H9 (cell line): ENCODE data around the gene PGS1. TPM values are rescaled to one million over a fixed set of nuclear protein-coding genes. Genes with fewer than 3 reads are reported as not detected.
A peak's percentile ranks its signal among the peaks of the same experiment; 100 is the strongest.

ENCODE experiments used
- DNase-seq: peaks from one replicate; pipeline ENCODE4 v3.0.0-alpha.2; 2017
- H2AFZ ChIP-seq: one replicate; pipeline ENCODE4 v1.6.1; 2013; ENCODE audit warnings: mild to moderate bottlenecking, low read length, control low read depth, moderate library complexity
- H2AK5ac ChIP-seq: 2 replicates; pipeline ENCODE4 v1.6.1; 2013; ENCODE audit warnings: low read length, control low read depth, mixed read lengths; ENCODE audit not compliant: insufficient read length
- H2BK120ac ChIP-seq: one replicate; pipeline ENCODE4 v1.6.1; 2013; ENCODE audit warnings: low read depth, mild to moderate bottlenecking, low read length, control low read depth, inconsistent platforms; ENCODE audit not compliant: poor library complexity, severe bottlenecking
- H2BK12ac ChIP-seq: 2 replicates; pipeline ENCODE4 v1.6.1; 2013; ENCODE audit warnings: low read length, control low read depth, mixed read lengths, low read depth; ENCODE audit not compliant: insufficient read length
- H2BK15ac ChIP-seq: 2 replicates; pipeline ENCODE4 v1.6.1; 2013; ENCODE audit warnings: low read depth, low read length, control low read depth
- H2BK20ac ChIP-seq: one replicate; pipeline ENCODE4 v1.6.1; 2013; ENCODE audit warnings: low read depth, mild to moderate bottlenecking, low read length, control low read depth, inconsistent platforms; ENCODE audit not compliant: poor library complexity, severe bottlenecking
- H2BK5ac ChIP-seq: 2 replicates; pipeline ENCODE4 v1.6.1; 2013; ENCODE audit warnings: low read length, control low read depth, mixed read lengths; ENCODE audit not compliant: insufficient read length
- H3K14ac ChIP-seq: 2 replicates; pipeline ENCODE4 v1.6.1; 2013; ENCODE audit warnings: low read length, control low read depth; ENCODE audit not compliant: insufficient read depth
- H3K18ac ChIP-seq: 2 replicates; pipeline ENCODE4 v1.6.1; 2013; ENCODE audit warnings: low read depth, mild to moderate bottlenecking, mixed read lengths, low read length, control low read depth; ENCODE audit not compliant: insufficient read length
- H3K23ac ChIP-seq: 2 replicates; pipeline ENCODE4 v1.6.1; 2013; ENCODE audit warnings: low read length, control low read depth, mixed read lengths, low read depth; ENCODE audit not compliant: insufficient read length
- H3K23me2 ChIP-seq: 2 replicates; pipeline ENCODE4 v1.6.1; 2013; ENCODE audit warnings: low read depth, mild to moderate bottlenecking, mixed read lengths, low read length, control low read depth; ENCODE audit not compliant: insufficient read length, poor library complexity, severe bottlenecking
- H3K27ac ChIP-seq: 2 replicates; pipeline ENCODE4 v1.5.1; 2013; ENCODE audit warnings: low read length, control low read depth, mixed read lengths, low read depth; ENCODE audit not compliant: insufficient read length
- H3K27me3 ChIP-seq: 2 replicates; pipeline ENCODE4 v1.6.1; 2013; ENCODE audit warnings: low read length, control low read depth, inconsistent platforms; ENCODE audit not compliant: insufficient read depth
- H3K4ac ChIP-seq: 2 replicates; pipeline ENCODE4 v1.6.1; 2013; ENCODE audit warnings: low read depth, mild to moderate bottlenecking, control low read depth, inconsistent platforms, low read length, moderate library complexity
- H3K4me1 ChIP-seq: 2 replicates; pipeline ENCODE4 v1.6.1; 2013; ENCODE audit warnings: low read length, control low read depth, inconsistent platforms; ENCODE audit not compliant: insufficient read depth
- H3K4me2 ChIP-seq: 2 replicates; pipeline ENCODE4 v1.6.1; 2013; ENCODE audit warnings: low read length, control low read depth, mixed read lengths; ENCODE audit not compliant: insufficient read length, insufficient read depth
- H3K56ac ChIP-seq: 2 replicates; pipeline ENCODE4 v1.6.1; 2013; ENCODE audit warnings: low read depth, mild to moderate bottlenecking, mixed read lengths, low read length, control low read depth; ENCODE audit not compliant: insufficient read length
- H3K79me1 ChIP-seq: 2 replicates; pipeline ENCODE4 v1.6.1; 2013; ENCODE audit warnings: low read depth, mild to moderate bottlenecking, moderate library complexity, low read length, control low read depth, inconsistent platforms; ENCODE audit not compliant: insufficient read depth, poor library complexity, severe bottlenecking
- H3K79me2 ChIP-seq: 2 replicates; pipeline ENCODE4 v1.6.1; 2013; ENCODE audit warnings: low read length, control low read depth, inconsistent platforms; ENCODE audit not compliant: insufficient read depth
- H3K9ac ChIP-seq: 2 replicates; pipeline ENCODE4 v1.6.1; 2013; ENCODE audit warnings: low read length, control low read depth, mixed read lengths; ENCODE audit not compliant: insufficient read length; ENCODE audit errors: extremely low read depth
- H3K9me3 ChIP-seq: one replicate; pipeline ENCODE4 v1.6.1; 2013; ENCODE audit warnings: low read depth, low read length, inconsistent platforms; ENCODE audit not compliant: control insufficient read depth
- H3T11ph ChIP-seq: one replicate; pipeline ENCODE4 v1.6.1; 2013; ENCODE audit warnings: mild to moderate bottlenecking, low read length, control low read depth, inconsistent platforms
- H4K20me1 ChIP-seq: one replicate; pipeline ENCODE4 v1.6.1; 2013; ENCODE audit not compliant: control insufficient read depth, insufficient read length, insufficient read depth
- H4K5ac ChIP-seq: 2 replicates; pipeline ENCODE4 v1.6.1; 2013; ENCODE audit warnings: low read depth, mild to moderate bottlenecking, mixed read lengths, low read length, control low read depth; ENCODE audit not compliant: insufficient read length
- H4K8ac ChIP-seq: replicated peaks from 2 replicates; pipeline ENCODE4 v1.6.1; 2013; ENCODE audit warnings: low read length, control low read depth, mixed read lengths, low read depth; ENCODE audit not compliant: insufficient read length
- H4K91ac ChIP-seq: 2 replicates; pipeline ENCODE4 v1.6.1; 2013; ENCODE audit warnings: low read depth, mild to moderate bottlenecking, moderate library complexity, mixed read lengths, low read length, control low read depth; ENCODE audit not compliant: insufficient read length
- H3K27ac Mint-ChIP-seq, 3 experiments: 2 replicates in 2 of 3; 3 replicates in 1 of 3; pipeline ENCODE4 v1.8.0; 2020 to 2021; ENCODE audit warnings: mixed read lengths in 3 of 3, mild to moderate bottlenecking in 1 of 3, moderate library complexity in 1 of 3
- H3K27me3 Mint-ChIP-seq: 2 replicates; pipeline ENCODE4 v1.8.0; 2021; ENCODE audit warnings: low read depth, mild to moderate bottlenecking, moderate library complexity, mixed read lengths
- H3K36me3 Mint-ChIP-seq, 3 experiments: 2 replicates in 2 of 3; 3 replicates in 1 of 3; pipeline ENCODE4 v1.8.0; 2020 to 2021; ENCODE audit warnings: low read depth in 3 of 3, mixed read lengths in 3 of 3; ENCODE audit not compliant: insufficient read depth in 1 of 3
- H3K4me1 Mint-ChIP-seq, 2 experiments: 2 replicates each; pipeline ENCODE4 v1.8.0; 2020; ENCODE audit warnings: mixed read lengths in 2 of 2
- H3K4me3 Mint-ChIP-seq, 2 experiments: 2 replicates in 1 of 2; 3 replicates in 1 of 2; pipeline ENCODE4 v1.8.0; 2020 to 2021; ENCODE audit warnings: mild to moderate bottlenecking in 2 of 2, mixed read lengths in 2 of 2, moderate library complexity in 1 of 2
- H3K9me3 Mint-ChIP-seq, 2 experiments: 2 replicates in 1 of 2; 3 replicates in 1 of 2; pipeline ENCODE4 v1.8.0; 2020; ENCODE audit warnings: mild to moderate bottlenecking in 2 of 2, mixed read lengths in 2 of 2, moderate library complexity in 1 of 2
- CTCF ChIP-seq: fragments of 200-600 bp; sonication (generic); conservative IDR thresholded peaks from 3 replicates; pipeline ENCODE4 v1.8.0; 2021; ENCODE audit warnings: antibody characterized with exemption, mild to moderate bottlenecking
- WGBS: extraction: QIAGEN DNeasy Blood & Tissue Kit; methylation state at CpG from one replicate; pipeline ENCODE4 v1.1.7; 2013; ENCODE audit warnings: missing lambda C conversion rate, low lambda C conversion rate, mixed read lengths; ENCODE audit not compliant: insufficient read length; ENCODE audit errors: extremely low coverage; 5-methylcytosine and 5-hydroxymethylcytosine counted together
- total RNA-seq: library from RNA; stranded (reverse); gene quantifications from 2 replicates; pipeline ENCODE4 v1.2.1, GENCODE V29; 2021

PGS1 gene
- total RNA-seq, 1 experiment from 2014 or later: 45.7 TPM

GRCh38 chr17:78351449-78352006, 26.9 kb upstream of the PGS1 start:
- Histone ChIP-seq H3K18ac (peak overlapping the region; percentile 23), H3K4ac (no peak overlapping the region), H2BK15ac (no peak overlapping the region), H3K23ac (no peak overlapping the region), H2AFZ (no peak overlapping the region), H2BK120ac (no peak overlapping the region), H2AK5ac (no peak overlapping the region), H3K9ac (no peak overlapping the region), H4K20me1 (no peaks in the 10 kb centered on the region), H3K14ac (peak overlapping the region; percentile 7; the same call in 1 of the 2 replicates), H3K23me2 (peaks cover 7% of the 10 kb centered on the region), H4K8ac (no peak overlapping the region), H4K91ac (no peak overlapping the region), H3T11ph (no peak overlapping the region), H3K4me1 (peaks cover 8% of the 10 kb centered on the region; the same call in 1 of the 2 replicates), H4K5ac (no peak overlapping the region), H3K79me2 (no peaks in the 10 kb centered on the region), H3K27ac (peak overlapping the region; percentile 4), H2BK5ac (no peak overlapping the region), H3K79me1 (no peaks in the 10 kb centered on the region), H3K27me3 (no peaks in the 10 kb centered on the region), H2BK20ac (no peak overlapping the region), H3K9me3 (no peaks in the 10 kb centered on the region), H2BK12ac (no peak overlapping the region), H3K4me2 (peak overlapping the region; percentile 65), H3K56ac (no peak overlapping the region)
- Mint-ChIP-seq H3K9me3 (peaks cover 0 to 4% of the 10 kb centered on the region in 2 experiments; a peak in 1 of 5 replicates), H3K27me3 (peaks cover 48% of the 10 kb centered on the region), H3K27ac (peak overlapping the region; percentile 78 to 98 (median 85); a peak in 6 of 7 replicates), H3K4me1 (peaks cover 41 to 45% of the 10 kb centered on the region in 2 experiments), H3K4me3 (peak overlapping the region; percentile 44 to 74; a peak in 4 of 5 replicates), H3K36me3 (peaks cover 0 to 2% (median 0%) of the 10 kb centered on the region in 3 experiments; a peak in 2 of 7 replicates)
- DNase-seq: peak; percentile 95
- TF ChIP-seq CTCF: peak; percentile 25; the same call in 2 of the 3 replicates
- no CpG with 5 or more reads among the region's 16 CpGs for WGBS
